Articular chondrocyte of knee joint (primary cell): ENCODE measurements around the gene IGSF1. TPM values are rescaled to one million over a fixed set of nuclear protein-coding genes. Genes with fewer than 3 reads are reported as not detected.

ENCODE experiments used
- total RNA-seq: library from RNA; depleted of rRNA; stranded (reverse); fragments of >200 nt; gene quantifications from 2 replicates; pipeline ENCODE4 v1.2.3, GENCODE V29; 2012

Gene IGSF1
- not detected in 2 replicates for total RNA-seq

GRCh38 chrX:131288738-131289511 is at the start of gene IGSF1:
Gene IGSF1 (minus strand): TSS chrX:131289306. CDS start chrX:131286674, 2,632 bp downstream.

Other genes with a start within 250 kb of the IGSF1 start
- not detected in 2 replicates for gene ARHGAP36, start 231.0 kb downstream of the IGSF1 start, total RNA-seq